Cardiac muscle cell (in vitro differentiated cells and primary cell): ENCODE measurements around the gene ZBTB47. TPM values are rescaled to one million over a fixed set of nuclear protein-coding genes. Genes with fewer than 3 reads are reported as not detected.
A peak's percentile ranks its signal among the peaks of the same experiment; 100 is the strongest.

Experiments
- DNase-seq, 2 donors: peaks; one replicate each; pipeline versions ENCODE4 v3.0.0 to v3.0.0-alpha.2; 2010 to 2017; ENCODE audit warnings: low read depth in 1 of 2, low spot score in 1 of 2
- H3K27ac ChIP-seq: fragments of 200-600 bp; sonication (generic); 2 replicates; pipeline ENCODE4 v1.5.1; 2016
- H3K27me3 ChIP-seq: fragments of 200-600 bp; sonication (generic); 2 replicates; pipeline ENCODE4 v1.6.0; 2016; ENCODE audit warnings: control low read depth
- H3K36me3 ChIP-seq: fragments of 200-600 bp; sonication (generic); 2 replicates; pipeline ENCODE4 v1.5.1; 2016; ENCODE audit warnings: control low read depth
- H3K4me1 ChIP-seq: fragments of 200-600 bp; sonication (generic); 2 replicates; pipeline ENCODE4 v1.8.1; 2017; ENCODE audit warnings: low read depth, mild to moderate bottlenecking, mixed run types
- H3K4me3 ChIP-seq: fragments of 200-600 bp; sonication (generic); 2 replicates; pipeline ENCODE4 v1.5.1; 2016; ENCODE audit warnings: mild to moderate bottlenecking
- H3K9me3 ChIP-seq: fragments of 200-600 bp; sonication (generic); 2 replicates; pipeline ENCODE4 v1.5.1; 2017; ENCODE audit warnings: low read depth, mild to moderate bottlenecking, control low read depth
- CTCF ChIP-seq: IDR thresholded peaks from 2 replicates; pipeline ENCODE4 v1.5.1; 2012; ENCODE audit warnings: low read depth, mild to moderate bottlenecking, low read length
- polyA plus RNA-seq: library from polyadenylated mRNA; unstranded; fragments of >200 nt; fragmentation: Nextera tagmentation; extraction: Ambion mirVana; gene quantifications from 2 replicates; pipeline ENCODE4 v1.2.1, GENCODE V29; 2016
- total RNA-seq: library from RNA; depleted of rRNA; stranded (reverse); fragments of >200 nt; gene quantifications from 2 replicates; pipeline ENCODE4 v1.2.3, GENCODE V29; 2016

ZBTB47 gene
- total and polyA plus RNA-seq, 2 experiments from 2014 or later, result 4.1 to 30.1 TPM

- no peak overlapping the region for H3K27ac ChIP-seq
- H3K9me3 ChIP-seq, result no peaks in the 10 kb centered on the region
- no peaks in the 10 kb centered on the region for H3K27me3 ChIP-seq
- TF ChIP-seq CTCF, result no peak
- no peak overlapping the region for H3K4me3 ChIP-seq
- H3K4me1 ChIP-seq, result peaks cover 10% of the 10 kb centered on the region
- peak in 1 of 2 donors; percentile 77 for DNase-seq
- peaks cover 7% of the 10 kb centered on the region for H3K36me3 ChIP-seq
Observed at GRCh38 chr3:42652611-42653302, 740 bp upstream of the ZBTB47 start.

- Histone ChIP-seq H3K9me3 (no peaks in the 10 kb centered on the region), H3K36me3 (peaks cover 6% of the 10 kb centered on the region), H3K4me1 (peaks cover 10% of the 10 kb centered on the region), H3K27me3 (no peaks in the 10 kb centered on the region), H3K27ac (no peak overlapping the region), H3K4me3 (peak overlapping the region; percentile 97)
- TF ChIP-seq CTCF, result no peak
- DNase-seq, result no peak
Observed at GRCh38 chr3:42653303-42653559, 266 bp upstream of the ZBTB47 start.

- Histone ChIP-seq H3K27ac (peak overlapping the region; percentile 81), H3K4me1 (peaks cover 10% of the 10 kb centered on the region), H3K9me3 (no peaks in the 10 kb centered on the region)
Observed at GRCh38 chr3:42654331-42655201, 1.1 kb downstream of the ZBTB47 start.

GRCh38 chr3:42655331-42655888 lies 1.9 kb downstream of the ZBTB47 start:
- TF ChIP-seq CTCF, result no peak
- Histone ChIP-seq H3K36me3 (peaks cover 4% of the 10 kb centered on the region), H3K27me3 (no peaks in the 10 kb centered on the region), H3K27ac (no peak overlapping the region), H3K4me3 (no peak overlapping the region), H3K9me3 (no peaks in the 10 kb centered on the region), H3K4me1 (peaks cover 10% of the 10 kb centered on the region)
- no peak for DNase-seq

More at GRCh38 chr3:42654331-42655201, 1.1 kb downstream of the ZBTB47 start:
- no peaks in the 10 kb centered on the region for H3K27me3 ChIP-seq
- H3K4me3 ChIP-seq, result peak overlapping the region; percentile 97
- H3K36me3 ChIP-seq, result peaks cover 4% of the 10 kb centered on the region
- peak; percentile 63 to 82 for DNase-seq
- no peak for TF ChIP-seq CTCF

GRCh38 chr3:42655980-42656679 lies 2.6 kb downstream of the ZBTB47 start:
- peak in 1 of 2 donors; percentile 40 for DNase-seq
- peaks cover 4% of the 10 kb centered on the region for H3K36me3 ChIP-seq
- H3K27ac ChIP-seq, result no peak overlapping the region
- H3K4me3 ChIP-seq, result no peak overlapping the region
- TF ChIP-seq CTCF, result no peak
- no peaks in the 10 kb centered on the region for H3K9me3 ChIP-seq
- H3K27me3 ChIP-seq, result no peaks in the 10 kb centered on the region
- peaks cover 10% of the 10 kb centered on the region for H3K4me1 ChIP-seq
